GM19025 (cell line): ENCODE data around the gene AGBL4.
"Not testable (repeated sequence)": the region's sequence is repeated elsewhere in the genome, so short reads cannot be mapped to it uniquely, and the experiment has no call there.

Experiments used
- ATAC-seq: cut with Tn5 transposase; IDR thresholded peaks from one replicate; pipeline ENCODE4 v1.9.1; 2021; ENCODE audit warnings: mild to moderate bottlenecking, low read depth, moderate library complexity; ENCODE audit not compliant: unreplicated experiment

Gene AGBL4

GRCh38 chr1:50023292-50024159, at the start of gene AGBL4:
AGBL4 (minus strand) TSS chr1:50023954.
- ATAC-seq = no peak

DNA sequence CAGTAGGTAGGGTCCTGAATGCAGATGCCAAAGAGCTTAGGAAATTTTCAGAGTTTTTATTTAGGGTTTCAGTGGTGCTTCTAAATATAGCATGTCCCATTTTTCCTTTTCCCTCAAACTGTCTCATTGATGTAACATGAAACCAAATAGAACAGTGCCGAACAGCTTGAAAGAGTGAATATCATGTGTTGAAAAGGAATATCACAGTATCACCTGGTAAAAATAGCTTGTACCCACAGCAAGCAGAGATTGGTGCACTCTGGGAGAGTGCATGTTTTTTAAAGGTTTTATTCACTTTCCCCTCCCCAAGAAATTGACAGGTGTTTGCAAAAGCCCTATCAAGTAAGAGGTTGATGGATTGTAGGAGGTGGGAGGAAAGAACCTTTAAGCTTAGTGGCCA, 43.1 kb upstream of the AGBL4 start:
- no peak for ATAC-seq

DNA sequence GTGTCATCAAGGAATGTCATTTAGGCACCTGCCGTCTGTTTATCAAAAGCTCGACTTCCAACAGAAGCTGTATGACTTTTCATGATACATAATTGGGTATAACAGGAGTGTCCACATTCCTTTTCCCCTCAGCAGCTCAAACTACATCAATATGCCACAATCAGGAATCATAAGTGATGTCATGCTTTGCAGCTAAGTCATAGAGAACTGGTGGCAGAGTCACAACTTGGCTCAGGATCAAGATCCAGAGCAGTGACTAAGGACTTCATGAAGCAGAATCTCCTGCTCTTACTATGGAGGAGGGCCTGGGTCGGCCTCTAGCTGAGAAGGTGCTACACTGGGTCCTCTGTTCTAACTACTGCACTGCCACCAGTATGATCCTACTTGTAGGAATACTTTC, 36.5 kb upstream of the AGBL4 start:
- ATAC-seq = no peak

- ATAC-seq = no peak
Measured at GRCh38 chr1:50048791-50049190, 25.0 kb upstream of the AGBL4 start.

GRCh38 chr1:50047916-50048694, 24.4 kb upstream of the AGBL4 start:
- ATAC-seq = no peak

- ATAC-seq = no peak
Measured at GRCh38 chr1:50038237-50038809, 14.6 kb upstream of the AGBL4 start.

GRCh38 chr1:50027794-50028193, 4.0 kb upstream of the AGBL4 start:
- ATAC-seq = no peak

- ATAC-seq = no peak
Measured at GRCh38 chr1:49995734-49996133, 28.0 kb downstream of the AGBL4 start.

DNA sequence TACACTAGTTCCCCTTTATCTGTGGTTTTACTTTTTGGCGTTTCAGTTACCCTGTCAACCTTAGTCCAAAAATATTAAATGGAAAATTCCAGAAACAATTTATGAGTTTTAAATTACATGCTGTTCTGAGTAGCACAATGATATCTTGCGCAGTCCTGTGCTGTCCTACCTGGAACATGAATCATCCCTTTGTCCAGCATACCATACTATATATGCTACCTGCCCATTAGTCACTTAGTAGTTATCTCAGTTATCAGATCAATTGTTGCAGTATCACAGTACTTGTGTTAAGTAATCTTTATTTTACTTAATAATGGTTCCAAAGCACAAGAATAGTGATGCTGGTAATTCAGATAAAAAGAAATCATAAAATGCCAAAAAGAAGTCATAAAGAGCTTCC, 52.7 kb downstream of the AGBL4 start:
- no peak for ATAC-seq

DNA sequence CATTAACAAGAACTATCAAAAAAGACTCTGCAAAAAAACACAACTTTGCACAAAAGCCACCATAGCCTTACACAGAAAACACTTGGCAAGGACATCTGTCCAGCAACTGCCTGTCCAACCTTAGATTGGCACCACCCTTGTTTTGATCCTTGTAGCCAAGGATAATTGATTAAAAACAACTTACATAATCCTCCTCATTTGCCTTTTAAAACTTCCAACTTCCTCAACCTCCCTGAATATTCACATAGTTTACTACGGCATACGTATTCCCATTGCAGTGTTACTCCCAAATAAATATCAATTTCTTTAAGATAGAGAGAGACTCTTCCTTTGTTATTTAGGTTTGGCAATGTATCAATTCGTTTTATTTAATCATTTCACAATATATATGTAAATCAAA, 72.4 kb downstream of the AGBL4 start:
- ATAC-seq = no peak

DNA sequence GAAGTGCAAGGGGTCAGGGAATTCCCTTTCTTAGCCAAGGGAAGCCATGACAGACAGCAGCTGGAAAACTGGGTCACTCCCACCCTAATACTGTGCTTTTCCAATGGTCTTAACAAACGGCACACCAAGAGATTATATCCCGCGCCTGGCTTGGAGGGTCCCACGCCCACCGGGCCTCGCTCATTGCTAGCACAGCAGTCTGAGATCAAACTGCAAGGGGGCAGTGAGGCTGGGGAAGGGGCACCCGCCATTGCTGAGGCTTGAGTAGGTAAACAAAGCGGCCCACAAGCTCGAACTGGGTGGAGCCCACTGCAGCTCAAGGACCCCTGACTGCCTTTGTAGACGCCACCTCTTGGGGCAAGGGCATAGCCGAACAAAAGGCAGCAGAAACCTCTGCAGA, 108.5 kb downstream of the AGBL4 start:
- ATAC-seq = not testable (repeated sequence)

DNA sequence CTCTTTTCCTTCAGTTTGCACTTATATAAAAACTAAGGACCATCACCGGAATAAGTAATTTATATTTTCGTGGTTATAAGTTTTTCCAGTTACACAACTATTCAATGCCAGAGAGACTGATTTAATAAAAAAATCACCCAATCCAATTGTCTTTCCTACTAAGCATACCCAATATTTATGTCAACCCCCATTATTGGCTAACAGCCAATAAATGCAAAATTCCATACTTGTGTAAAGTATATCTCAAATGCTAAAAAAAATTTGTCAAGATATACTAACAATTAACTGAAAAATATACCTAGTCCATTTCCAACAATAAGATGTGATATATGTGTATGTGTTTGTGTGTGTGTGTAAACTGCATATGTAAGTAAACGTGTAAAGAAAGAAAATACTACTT, 117.4 kb downstream of the AGBL4 start:
- no peak for ATAC-seq

- ATAC-seq = no peak
Measured at GRCh38 chr1:49864581-49864980, 159.2 kb downstream of the AGBL4 start.

DNA sequence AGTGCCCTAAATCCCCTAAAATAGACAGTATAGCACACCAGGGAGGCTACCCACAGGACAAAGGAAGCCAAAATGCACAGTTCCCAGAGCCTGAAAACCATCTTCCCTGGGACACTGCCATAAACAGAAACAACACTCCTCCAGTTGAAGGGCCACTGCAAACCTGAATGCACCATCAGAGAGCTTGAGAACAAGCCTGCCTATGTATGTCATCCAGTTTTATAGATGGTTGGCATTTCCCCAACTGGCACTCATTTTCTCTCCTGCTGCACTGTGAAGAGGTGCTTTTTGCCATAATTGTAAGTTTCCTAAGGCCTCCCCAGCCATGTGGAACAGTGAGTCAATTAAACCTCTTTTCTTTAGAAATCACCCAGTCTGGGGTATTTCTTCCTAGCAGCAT, 169.0 kb downstream of the AGBL4 start:
- ATAC-seq = no peak

DNA sequence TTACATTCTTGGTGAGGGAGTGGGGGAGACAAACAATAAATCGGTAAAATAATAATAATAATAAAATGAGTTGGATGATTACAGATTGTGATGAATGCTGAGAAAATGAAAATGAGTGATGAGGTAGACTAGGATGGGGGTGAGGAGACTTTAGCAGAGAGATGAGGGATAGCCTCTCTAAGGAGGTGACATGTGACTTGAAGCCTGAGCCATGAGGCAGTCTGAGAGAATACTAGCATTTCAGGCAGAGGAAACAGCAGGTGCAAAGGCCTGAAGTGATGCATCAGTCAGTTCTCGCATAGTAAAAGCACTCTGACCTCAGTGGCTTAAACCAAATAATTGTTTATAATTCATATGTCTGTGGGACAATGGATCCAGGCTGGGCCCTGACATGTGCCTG, 181.2 kb downstream of the AGBL4 start:
- ATAC-seq = no peak

GRCh38 chr1:49841767-49842166, 182.0 kb downstream of the AGBL4 start:
- no peak for ATAC-seq

DNA sequence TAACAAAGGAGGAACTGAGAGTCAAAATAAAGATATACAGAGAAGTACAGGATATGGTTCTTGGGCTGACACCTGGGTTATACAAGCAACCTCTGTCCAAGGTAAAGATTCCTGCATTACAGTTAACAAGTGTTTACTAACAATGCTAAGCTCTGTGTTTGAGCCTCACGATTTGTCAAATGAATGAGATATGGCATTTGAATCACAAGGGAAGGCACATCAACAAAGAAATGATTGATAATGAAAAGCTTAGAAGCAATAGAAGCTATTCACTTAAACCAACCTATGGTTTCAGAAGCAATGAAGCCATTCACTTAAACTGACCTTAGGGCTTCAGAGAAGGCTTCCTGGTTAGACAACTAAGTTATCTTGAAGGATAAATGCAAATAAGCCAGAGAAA, 199.5 kb downstream of the AGBL4 start:
- ATAC-seq = no peak

DNA sequence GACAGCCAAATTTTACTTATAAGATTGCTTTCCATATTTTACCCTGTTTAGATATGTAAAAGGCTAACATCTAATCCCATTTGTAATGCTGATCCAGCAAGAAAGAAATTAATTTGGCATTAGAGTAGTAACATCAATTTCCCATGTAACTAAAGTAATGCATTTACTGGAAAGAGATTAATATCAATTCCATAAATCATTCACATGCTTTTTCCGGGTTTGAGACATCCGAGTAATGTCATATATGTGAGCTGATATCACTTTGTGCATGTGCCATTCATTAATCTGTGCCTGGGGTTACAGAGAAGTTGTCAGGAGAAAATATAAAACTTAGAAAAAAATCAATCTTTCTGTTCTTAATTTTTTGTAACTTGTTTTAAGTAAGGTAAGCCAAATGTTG, 206.1 kb downstream of the AGBL4 start:
- no peak for ATAC-seq

DNA sequence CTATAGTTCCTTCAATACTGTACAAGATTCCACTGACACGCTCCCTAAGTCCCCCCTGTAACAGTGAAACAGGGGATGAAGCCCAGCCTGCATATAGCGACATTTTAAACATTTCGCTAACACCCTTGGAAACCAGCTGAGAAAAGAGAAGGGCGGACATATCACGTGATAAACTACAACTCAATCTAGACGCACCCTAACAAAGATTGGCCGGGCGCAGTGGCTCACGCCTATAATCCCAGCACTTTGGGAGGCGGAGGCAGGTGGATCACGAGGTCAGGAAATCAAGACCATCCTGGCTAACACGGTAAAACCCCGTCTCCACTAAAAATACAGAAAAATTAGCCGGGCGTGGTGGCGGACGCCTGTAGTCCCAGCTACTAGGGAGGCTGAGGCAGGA, 236.7 kb downstream of the AGBL4 start:
- not testable (repeated sequence) for ATAC-seq

- no peak for ATAC-seq
Measured at GRCh38 chr1:49765034-49765433, 258.7 kb downstream of the AGBL4 start.

- not testable (repeated sequence) for ATAC-seq
Measured at GRCh38 chr1:49738118-49738517, 285.6 kb downstream of the AGBL4 start.
